Measurements from ENCODE around the gene DTD1. TPM values are rescaled to one million over a fixed set of nuclear protein-coding genes. Genes with fewer than 3 reads are reported as not detected.

DTD1 gene
- total RNA-seq, 1 donor from 2014 or later = 44.0 TPM

DNA sequence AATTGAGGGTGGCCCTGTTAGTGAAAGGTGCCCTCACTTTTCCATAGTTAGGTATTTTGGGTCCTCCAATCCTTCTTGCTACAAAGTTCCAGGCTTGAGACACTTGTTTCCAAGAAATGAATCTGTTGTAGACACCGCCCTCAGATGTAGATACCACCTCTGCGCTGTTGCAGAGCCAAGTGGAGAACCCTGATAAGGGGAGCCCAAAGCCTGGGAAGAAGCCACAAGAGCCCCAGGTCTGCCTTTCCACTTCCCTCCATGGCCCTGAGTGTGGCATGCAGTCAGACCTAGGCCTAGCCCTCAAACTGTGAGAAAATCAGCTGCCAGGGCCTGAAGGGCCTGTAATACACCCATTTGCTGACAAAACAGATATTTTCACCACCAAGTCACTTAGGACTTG lies 37.1 kb downstream of the DTD1 start:
- H3K36me3 Mint-ChIP-seq (ENCODE audit: low read depth) = peaks cover 3% of the 10 kb centered on the region
- H3K4me3 Mint-ChIP-seq = no peak overlapping the region
- H3K9me3 Mint-ChIP-seq = no peaks in the 10 kb centered on the region
- no peaks in the 10 kb centered on the region for H3K27me3 Mint-ChIP-seq (ENCODE audit: insufficient read depth)
- H3K4me1 Mint-ChIP-seq (ENCODE audit: low read depth) = no peaks in the 10 kb centered on the region
- intact Hi-C loops (cut with micrococcal nuclease) = no loop called here
- no peak for DNase-seq (ENCODE audit: low spot score)
- H3K27ac Mint-ChIP-seq = no peak overlapping the region

DNA sequence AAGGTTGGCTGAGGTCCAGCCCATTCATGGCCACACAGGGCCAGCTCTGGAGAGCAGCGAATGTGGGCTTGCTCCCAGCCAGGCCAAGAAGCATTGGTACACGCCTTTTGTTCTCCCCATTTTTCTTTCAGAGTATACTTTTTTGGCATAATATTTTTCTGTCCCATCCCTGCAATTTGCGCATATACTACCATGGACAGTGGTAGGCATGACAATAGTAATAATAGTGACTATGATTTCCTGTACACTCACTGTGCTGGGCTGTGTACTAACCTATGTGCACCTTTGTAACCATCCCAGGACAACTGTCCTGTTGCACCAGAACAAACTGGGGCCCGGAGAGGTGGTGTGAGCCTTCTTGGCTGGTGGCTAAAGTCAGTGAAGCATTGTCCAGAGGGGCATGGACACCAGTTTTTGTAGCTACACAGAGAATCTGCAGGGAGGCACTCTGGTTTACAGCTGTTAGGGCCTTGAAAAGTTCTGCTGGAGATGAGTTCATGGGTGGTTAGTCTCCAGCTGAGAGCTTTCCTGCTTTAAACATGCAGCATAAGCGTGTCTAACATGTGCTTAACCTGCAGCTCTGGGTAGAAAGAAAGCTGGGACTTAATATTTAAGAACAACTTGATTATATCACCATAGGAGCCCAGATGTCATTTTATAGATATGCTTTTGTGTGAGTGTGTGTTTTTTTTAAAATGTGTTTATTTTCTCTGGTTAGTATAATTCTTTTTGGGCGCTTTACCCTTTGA lies 38.2 kb downstream of the DTD1 start:
- Mint-ChIP-seq H3K4me1 (ENCODE audit: low read depth) (no peaks in the 10 kb centered on the region), H3K36me3 (ENCODE audit: low read depth) (peaks cover 3% of the 10 kb centered on the region), H3K27me3 (ENCODE audit: insufficient read depth) (no peaks in the 10 kb centered on the region), H3K9me3 (no peaks in the 10 kb centered on the region), H3K4me3 (no peak overlapping the region), H3K27ac (no peak overlapping the region)
- intact Hi-C loops (cut with micrococcal nuclease) = no loop called here
- no peak for DNase-seq (ENCODE audit: low spot score)

DNA sequence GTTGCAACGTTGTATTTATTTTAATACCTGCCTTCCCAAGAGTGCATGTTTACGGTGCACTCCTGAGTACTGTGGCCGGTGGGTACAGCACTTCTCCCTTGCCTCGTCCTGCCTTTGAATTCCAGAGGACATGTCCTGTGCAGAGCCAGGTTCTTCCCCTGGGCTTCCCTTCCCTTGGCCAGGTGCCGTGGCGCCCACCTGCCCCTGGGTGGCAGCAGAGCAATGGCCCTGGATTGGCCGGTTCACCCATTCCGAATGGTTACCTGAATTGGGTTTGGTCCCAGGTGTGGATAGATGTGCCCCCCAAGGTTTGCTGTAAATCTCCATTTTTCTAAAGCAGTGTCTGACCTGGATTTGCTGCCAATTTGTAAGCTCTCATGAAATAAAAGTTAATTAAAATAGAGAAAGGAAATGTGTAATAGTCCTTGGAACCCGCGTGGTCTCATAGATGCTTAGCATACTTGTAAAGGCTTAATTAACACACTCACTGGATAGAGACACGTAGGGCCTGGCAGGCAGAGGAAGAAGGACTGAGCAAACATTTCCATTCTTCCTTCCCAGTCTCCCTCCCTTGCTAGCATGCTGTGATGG lies 40.6 kb downstream of the DTD1 start:
- intact Hi-C loops (cut with micrococcal nuclease) = no loop called here
- Mint-ChIP-seq H3K27me3 (ENCODE audit: insufficient read depth) (no peaks in the 10 kb centered on the region), H3K4me1 (ENCODE audit: low read depth) (no peaks in the 10 kb centered on the region), H3K4me3 (no peak overlapping the region), H3K36me3 (ENCODE audit: low read depth) (peaks cover 5% of the 10 kb centered on the region), H3K9me3 (no peaks in the 10 kb centered on the region), H3K27ac (no peak overlapping the region)
- DNase-seq (ENCODE audit: low spot score) = no peak

DNA sequence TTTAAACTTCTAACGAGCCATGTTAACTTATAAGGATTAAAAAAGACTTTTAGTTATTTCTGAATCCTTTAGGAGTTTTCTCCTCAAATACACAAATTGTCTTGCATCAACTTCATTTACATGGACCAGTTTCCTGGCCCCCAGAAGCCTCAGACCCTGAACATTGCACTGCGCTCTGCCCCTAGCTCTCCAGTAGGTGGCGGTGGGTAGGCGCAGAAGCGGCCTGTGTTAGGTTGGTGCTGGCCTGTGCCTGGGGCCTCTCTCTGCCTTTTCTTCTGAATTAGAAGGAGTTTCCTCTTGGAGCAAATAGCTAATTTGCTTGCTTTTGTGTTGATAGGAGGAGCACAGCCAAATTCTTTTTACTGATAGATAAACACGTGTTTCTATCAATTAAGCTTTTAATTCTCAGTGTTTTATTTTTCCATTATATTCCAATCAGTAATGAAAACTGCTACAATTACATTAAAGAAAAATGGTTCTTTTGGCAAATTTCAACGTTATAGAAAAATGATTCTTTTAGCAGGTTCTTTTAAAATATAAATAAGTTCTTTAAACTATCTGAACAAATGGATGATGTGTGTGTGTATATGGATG lies 44.4 kb downstream of the DTD1 start:
- Mint-ChIP-seq H3K4me3 (no peak overlapping the region), H3K27me3 (ENCODE audit: insufficient read depth) (no peaks in the 10 kb centered on the region), H3K4me1 (ENCODE audit: low read depth) (no peaks in the 10 kb centered on the region), H3K27ac (no peak overlapping the region), H3K36me3 (ENCODE audit: low read depth) (peaks cover 5% of the 10 kb centered on the region), H3K9me3 (no peaks in the 10 kb centered on the region)
- intact Hi-C loops (cut with micrococcal nuclease) = loop anchor here (5.0 to 10.0 kb wide), 4 partner anchors 160 to 1030 kb away; no protein-coding TSS in a partner anchor
- DNase-seq (ENCODE audit: low spot score) = peak; percentile 19

DNA sequence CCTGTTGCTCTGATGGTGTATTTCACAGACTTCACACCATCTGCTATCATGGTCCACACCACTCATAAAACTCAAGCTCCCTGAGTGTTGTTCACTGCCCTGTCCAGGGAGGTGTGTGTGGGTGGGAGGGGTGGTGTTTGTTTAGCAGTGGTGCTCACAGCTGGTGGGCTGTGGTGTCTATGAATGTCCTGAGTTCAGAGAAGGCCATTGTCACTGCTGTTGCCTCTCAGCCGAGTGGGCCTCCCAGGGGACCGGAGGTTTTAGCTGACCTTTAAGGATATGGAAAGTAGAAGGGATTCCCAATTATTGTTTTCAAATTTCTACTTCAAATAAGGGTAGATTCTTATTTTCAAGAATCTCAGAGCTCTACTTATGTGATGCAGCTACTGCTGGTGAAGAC lies 45.6 kb downstream of the DTD1 start:
- peaks cover 7% of the 10 kb centered on the region for H3K36me3 Mint-ChIP-seq (ENCODE audit: low read depth)
- H3K4me1 Mint-ChIP-seq (ENCODE audit: low read depth) = peaks cover 2% of the 10 kb centered on the region
- H3K9me3 Mint-ChIP-seq = no peaks in the 10 kb centered on the region
- H3K27me3 Mint-ChIP-seq (ENCODE audit: insufficient read depth) = no peaks in the 10 kb centered on the region
- no peak overlapping the region for H3K4me3 Mint-ChIP-seq
- no peak overlapping the region for H3K27ac Mint-ChIP-seq
- no peak for DNase-seq (ENCODE audit: low spot score)
- intact Hi-C loops (cut with micrococcal nuclease) = loop anchor here (5.0 to 10.0 kb wide), 4 partner anchors 159 to 1029 kb away; no protein-coding TSS in a partner anchor

DNA sequence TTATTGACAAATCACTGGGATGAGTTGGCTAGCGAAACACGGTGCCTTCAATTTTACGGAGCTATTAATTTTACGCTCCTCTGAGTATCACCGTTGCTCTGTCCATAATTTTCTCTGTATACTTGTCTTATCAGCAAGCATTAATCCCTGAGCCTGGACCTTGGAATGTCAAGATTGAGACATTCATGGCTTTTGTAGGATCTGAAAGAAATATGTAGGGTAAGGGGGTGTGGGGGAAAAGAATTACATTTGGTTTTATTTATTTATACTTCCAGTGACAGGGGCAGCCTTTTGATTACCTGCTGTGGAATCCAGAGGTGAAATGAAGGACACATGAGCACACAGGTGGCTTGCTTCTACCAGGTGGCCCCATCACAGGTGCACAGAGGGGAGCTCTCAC lies 46.6 kb downstream of the DTD1 start:
- peaks cover 7% of the 10 kb centered on the region for H3K36me3 Mint-ChIP-seq (ENCODE audit: low read depth)

DNA sequence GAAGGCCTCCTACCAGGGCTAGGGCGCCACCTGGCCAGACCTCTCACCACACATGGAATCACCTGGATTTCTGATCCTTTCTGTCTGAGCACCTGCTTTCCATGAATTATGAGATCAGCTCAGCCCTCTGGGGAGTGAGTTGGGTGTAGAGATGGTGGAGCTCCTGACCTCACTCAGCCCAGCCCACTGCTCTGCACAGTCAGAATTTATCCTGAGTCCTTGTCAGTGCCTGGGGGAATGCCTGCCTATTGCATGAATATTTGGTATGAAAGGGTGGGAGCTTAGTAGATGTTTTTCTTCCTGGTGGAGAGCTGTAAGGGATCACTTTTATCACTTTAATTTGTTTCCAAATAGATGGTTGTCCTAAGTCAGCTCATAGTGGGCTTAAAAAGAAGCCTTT lies 47.5 kb downstream of the DTD1 start:
- Mint-ChIP-seq H3K4me1 (ENCODE audit: low read depth) (peaks cover 5% of the 10 kb centered on the region), H3K27me3 (ENCODE audit: insufficient read depth) (no peaks in the 10 kb centered on the region), H3K4me3 (no peak overlapping the region)

More for the DNA sequence above, 46.6 kb downstream of the DTD1 start:
- H3K9me3 Mint-ChIP-seq = no peaks in the 10 kb centered on the region
- DNase-seq (ENCODE audit: low spot score) = no peak
- intact Hi-C loops (cut with micrococcal nuclease) = loop anchor here (5.0 to 10.0 kb wide), 4 partner anchors 158 to 1028 kb away; no protein-coding TSS in a partner anchor
- H3K27ac Mint-ChIP-seq = no peak overlapping the region
- H3K4me1 Mint-ChIP-seq (ENCODE audit: low read depth) = peaks cover 5% of the 10 kb centered on the region
- no peaks in the 10 kb centered on the region for H3K27me3 Mint-ChIP-seq (ENCODE audit: insufficient read depth)
- no peak overlapping the region for H3K4me3 Mint-ChIP-seq

DNA sequence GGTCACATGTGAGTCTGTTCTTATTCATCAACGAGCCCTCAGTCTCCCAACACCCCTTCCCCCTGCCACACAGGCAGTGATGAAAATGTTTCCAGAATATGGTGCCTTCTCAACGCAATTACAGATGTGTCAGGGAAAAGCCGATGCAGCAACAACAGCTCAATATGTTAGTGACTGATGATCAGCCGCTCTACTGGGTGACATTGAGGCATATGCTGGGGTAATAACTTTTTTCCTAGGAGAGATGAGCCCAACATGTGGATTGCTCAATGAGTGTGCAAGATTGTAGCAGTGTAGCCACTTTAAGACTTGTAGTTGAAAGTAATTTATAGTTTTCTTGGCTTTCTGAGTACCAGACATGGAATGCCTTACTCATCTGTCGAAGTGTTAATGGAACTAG lies 49.4 kb downstream of the DTD1 start:
- peaks cover 5% of the 10 kb centered on the region for H3K36me3 Mint-ChIP-seq (ENCODE audit: low read depth)

More for the DNA sequence above, 47.5 kb downstream of the DTD1 start:
- peaks cover 5% of the 10 kb centered on the region for H3K36me3 Mint-ChIP-seq (ENCODE audit: low read depth)
- no peak for DNase-seq (ENCODE audit: low spot score)
- intact Hi-C loops (cut with micrococcal nuclease) = loop anchor here (10.0 kb wide), 1 partner anchor 569 kb away; no protein-coding TSS in a partner anchor
- H3K9me3 Mint-ChIP-seq = no peaks in the 10 kb centered on the region
- no peak overlapping the region for H3K27ac Mint-ChIP-seq

DNA sequence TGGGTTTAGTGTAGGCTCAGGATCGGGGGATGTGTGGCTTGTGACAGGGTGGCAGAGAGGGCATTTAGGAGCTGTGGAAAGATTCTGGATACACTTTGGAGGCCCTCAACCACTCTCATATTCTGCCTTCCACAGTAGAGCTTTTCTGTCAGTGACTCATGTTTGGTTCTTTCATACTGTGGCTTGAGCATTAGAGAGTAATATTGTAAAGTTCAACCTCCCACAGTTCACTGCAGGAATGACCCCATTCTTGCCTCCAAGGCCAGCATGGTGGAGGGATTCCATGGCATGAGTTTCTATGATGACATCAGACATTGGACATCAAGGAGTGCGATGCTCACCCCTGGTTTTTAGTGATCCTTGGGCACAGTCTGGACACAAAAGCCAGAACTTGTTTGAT lies 50.9 kb downstream of the DTD1 start:
- no peak overlapping the region for H3K27ac Mint-ChIP-seq
- intact Hi-C loops (cut with micrococcal nuclease) = loop anchor here (10.0 kb wide), 1 partner anchor 566 kb away; no protein-coding TSS in a partner anchor
- no peaks in the 10 kb centered on the region for H3K27me3 Mint-ChIP-seq (ENCODE audit: insufficient read depth)
- no peak for DNase-seq (ENCODE audit: low spot score)
- peaks cover 5% of the 10 kb centered on the region for H3K4me1 Mint-ChIP-seq (ENCODE audit: low read depth)
- H3K9me3 Mint-ChIP-seq = no peaks in the 10 kb centered on the region
- peaks cover 3% of the 10 kb centered on the region for H3K36me3 Mint-ChIP-seq (ENCODE audit: low read depth)
- no peak overlapping the region for H3K4me3 Mint-ChIP-seq

More for the DNA sequence above, 49.4 kb downstream of the DTD1 start:
- DNase-seq (ENCODE audit: low spot score) = no peak
- no peak overlapping the region for H3K4me3 Mint-ChIP-seq
- intact Hi-C loops (cut with micrococcal nuclease) = loop anchor here (10.0 kb wide), 1 partner anchor 568 kb away; no protein-coding TSS in a partner anchor
- H3K27me3 Mint-ChIP-seq (ENCODE audit: insufficient read depth) = no peaks in the 10 kb centered on the region
- H3K4me1 Mint-ChIP-seq (ENCODE audit: low read depth) = peaks cover 5% of the 10 kb centered on the region
- no peak overlapping the region for H3K27ac Mint-ChIP-seq
- no peaks in the 10 kb centered on the region for H3K9me3 Mint-ChIP-seq

DNA sequence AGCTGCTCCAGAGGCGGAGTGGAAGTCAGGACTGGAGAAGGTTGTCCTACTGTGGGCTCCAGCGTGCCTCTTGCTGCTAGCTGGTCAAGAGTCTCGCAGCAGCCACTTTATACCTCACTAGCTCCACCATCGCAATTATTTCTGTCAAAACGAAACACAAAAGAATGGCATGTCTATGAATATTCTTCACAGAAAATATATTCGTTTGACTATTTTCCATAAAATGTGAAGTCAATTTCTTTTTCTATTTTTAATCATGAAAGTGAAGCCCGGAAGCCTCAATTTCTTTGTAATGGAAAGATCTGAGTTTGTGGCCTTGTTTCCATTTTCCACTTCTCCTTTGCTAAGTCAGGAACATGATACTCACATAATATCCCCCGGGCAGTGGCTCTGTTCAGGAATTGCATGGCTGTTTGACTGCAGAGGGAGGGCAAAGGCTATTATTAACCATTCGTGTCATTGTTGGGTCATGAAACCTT lies 51.7 kb downstream of the DTD1 start:
- H3K9me3 Mint-ChIP-seq = no peaks in the 10 kb centered on the region
- peaks cover 5% of the 10 kb centered on the region for H3K4me1 Mint-ChIP-seq (ENCODE audit: low read depth)
- H3K36me3 Mint-ChIP-seq (ENCODE audit: low read depth) = peaks cover 3% of the 10 kb centered on the region
- H3K4me3 Mint-ChIP-seq = no peak overlapping the region
- no peaks in the 10 kb centered on the region for H3K27me3 Mint-ChIP-seq (ENCODE audit: insufficient read depth)
- no peak overlapping the region for H3K27ac Mint-ChIP-seq
- intact Hi-C loops (cut with micrococcal nuclease) = loop anchor here (10.0 kb wide), 1 partner anchor 565 kb away; no protein-coding TSS in a partner anchor
- no peak for DNase-seq (ENCODE audit: low spot score)

DNA sequence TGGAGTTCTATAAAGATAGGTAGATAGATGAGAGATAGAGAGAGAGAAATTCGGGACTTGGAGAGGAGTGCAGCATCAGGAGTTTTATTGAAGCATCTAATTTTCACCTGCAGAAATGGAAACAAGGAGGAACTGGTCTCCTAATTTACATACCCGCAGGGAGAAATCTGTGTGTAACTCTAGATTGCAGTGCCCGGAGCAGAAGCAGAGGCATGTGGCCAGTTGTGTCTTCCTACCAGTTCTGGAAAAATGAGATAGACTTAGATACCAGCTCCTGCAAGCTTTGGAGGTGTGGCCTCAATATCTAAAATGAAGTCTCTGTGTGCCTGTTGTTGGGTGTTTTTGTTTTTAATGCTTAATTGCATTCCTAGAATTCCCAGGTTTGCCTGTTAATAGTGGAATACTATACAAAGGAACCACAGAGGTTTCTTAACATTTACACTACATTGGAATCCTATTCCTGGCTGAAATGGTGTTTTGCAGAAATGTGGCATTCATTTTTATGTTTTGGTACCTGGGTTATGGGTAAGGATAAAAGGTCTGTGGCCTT lies 57.4 kb downstream of the DTD1 start:
- intact Hi-C loops (cut with micrococcal nuclease) = no loop called here
- no peaks in the 10 kb centered on the region for H3K9me3 Mint-ChIP-seq
- no peak for DNase-seq (ENCODE audit: low spot score)
- H3K36me3 Mint-ChIP-seq (ENCODE audit: low read depth) = no peaks in the 10 kb centered on the region
- H3K4me3 Mint-ChIP-seq = no peak overlapping the region
- no peaks in the 10 kb centered on the region for H3K4me1 Mint-ChIP-seq (ENCODE audit: low read depth)
- no peak overlapping the region for H3K27ac Mint-ChIP-seq
- H3K27me3 Mint-ChIP-seq (ENCODE audit: insufficient read depth) = no peaks in the 10 kb centered on the region

DNA sequence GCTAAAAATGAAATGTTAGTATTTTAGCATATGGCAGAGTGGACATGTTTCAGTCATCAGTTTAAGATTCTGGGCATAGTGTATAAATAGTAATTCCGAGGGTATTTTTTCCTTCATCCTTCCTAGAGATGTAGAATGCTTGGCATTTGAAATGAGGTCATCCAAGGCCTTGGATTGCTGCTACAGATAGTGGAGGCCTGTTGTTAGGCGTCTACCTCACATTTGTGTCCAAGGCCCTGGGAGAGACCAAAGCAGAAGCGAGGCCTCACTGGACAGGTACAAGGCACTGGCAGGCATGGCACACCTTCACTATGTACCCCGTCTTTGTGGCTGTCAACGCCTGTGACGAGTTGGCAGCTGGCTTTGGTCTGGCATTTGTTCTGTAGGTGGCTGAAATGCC lies 58.0 kb downstream of the DTD1 start:
- no peaks in the 10 kb centered on the region for H3K36me3 Mint-ChIP-seq (ENCODE audit: low read depth)
- H3K27ac Mint-ChIP-seq = no peak overlapping the region
- intact Hi-C loops (cut with micrococcal nuclease) = no loop called here
- no peak for DNase-seq (ENCODE audit: low spot score)
- H3K4me1 Mint-ChIP-seq (ENCODE audit: low read depth) = no peaks in the 10 kb centered on the region
- H3K4me3 Mint-ChIP-seq = no peak overlapping the region
- no peaks in the 10 kb centered on the region for H3K27me3 Mint-ChIP-seq (ENCODE audit: insufficient read depth)
- H3K9me3 Mint-ChIP-seq = no peaks in the 10 kb centered on the region

DNA sequence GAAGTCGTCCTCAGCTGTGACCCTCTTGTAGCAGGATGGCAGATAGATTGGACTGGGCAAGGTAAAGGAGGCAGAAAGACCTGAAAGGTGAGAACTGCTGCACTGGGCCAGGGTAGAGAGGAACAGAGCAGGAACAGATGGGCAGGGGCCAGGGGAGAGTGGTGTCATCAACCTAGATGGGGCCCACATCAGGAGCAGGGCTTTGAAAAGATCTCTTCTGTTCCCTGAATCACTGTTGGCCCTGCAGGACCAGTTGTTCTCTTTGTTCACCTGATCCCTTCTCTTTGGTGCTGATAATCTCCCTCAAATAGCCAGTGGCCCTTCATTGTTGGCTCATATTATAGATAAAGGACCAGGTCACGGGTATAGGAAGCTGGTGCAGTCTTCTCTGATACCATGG lies 59.9 kb downstream of the DTD1 start:
- no peak for DNase-seq (ENCODE audit: low spot score)
- Mint-ChIP-seq H3K4me1 (ENCODE audit: low read depth) (no peaks in the 10 kb centered on the region), H3K4me3 (no peak overlapping the region), H3K27me3 (ENCODE audit: insufficient read depth) (no peaks in the 10 kb centered on the region), H3K36me3 (ENCODE audit: low read depth) (no peaks in the 10 kb centered on the region), H3K27ac (no peak overlapping the region), H3K9me3 (no peaks in the 10 kb centered on the region)
- intact Hi-C loops (cut with micrococcal nuclease) = no loop called here

All from activated T-helper 1 cell treated with anti-CD3 and anti-CD28 coated beads, Interleukin-12 subunit alpha, Interleukin-12 subunit beta, Interleukin-2, Interleukin-4 antibody, amounts not matched to agents 30 ng/mL and 10 ng/mL and 1 ng/mL, durations not matched to agents 14 hours and 24 hours and 36 hours (primary cell).